Gastroesophageal sphincter (tissue), 4 donors: ENCODE measurements around the gene MEGF8. TPM values are rescaled to one million over a fixed set of nuclear protein-coding genes. Genes with fewer than 3 reads are reported as not detected.
"Not testable (repeated sequence)": the region's sequence is repeated elsewhere in the genome, so short reads cannot be mapped to it uniquely, and the experiment has no call there.

Experiments
- ATAC-seq: fragments of 150-250 bp; one replicate; pipeline ENCODE4 v1.9.1; 2016; ENCODE audit warnings: mild to moderate bottlenecking, moderate library complexity
- H3K27ac ChIP-seq, 4 donors: fragments of 200-600 bp; sonication (generic) in 3 of 4; 1 replicate in 3 of 4; 2 replicates in 1 of 4; pipeline ENCODE4 v1.5.1; 2016 to 2019
- H3K27me3 ChIP-seq: fragments of 200-600 bp; sonication (generic); one replicate; pipeline ENCODE4 v1.5.1; 2019
- H3K36me3 ChIP-seq, 2 donors: fragments of 200-600 bp; sonication (generic); one replicate each; pipeline ENCODE4 v1.5.1; 2019; ENCODE audit warnings: control low read depth in 1 of 2
- H3K4me1 ChIP-seq, 3 donors: fragments of 200-600 bp; sonication (generic); 1 replicate in 2 of 3; 2 replicates in 1 of 3; pipeline ENCODE4 v1.5.1; 2016 to 2019; ENCODE audit warnings: control low read depth in 2 of 3
- H3K4me3 ChIP-seq, 2 donors: fragments of 200-600 bp; sonication (generic); one replicate each; pipeline ENCODE4 v1.5.1; 2019; ENCODE audit warnings: mild to moderate bottlenecking in 1 of 2, moderate library complexity in 1 of 2
- H3K9me3 ChIP-seq, 3 donors: fragments of 200-600 bp; sonication (generic); one replicate each; pipeline ENCODE4 v1.5.1; 2017 to 2019; ENCODE audit warnings: control low read depth in 2 of 3
- EP300 ChIP-seq: sonication (generic); formaldehyde crosslinking; IDR thresholded peaks from one replicate; pipeline ENCODE4 v1.6.1; 2017; ENCODE audit warnings: antibody characterized with exemption, mild to moderate bottlenecking
- POLR2A ChIP-seq, 2 donors: fragments of 450-650 bp; IDR thresholded peaks; one replicate each; pipeline ENCODE4 v1.6.1; 2017; ENCODE audit warnings: antibody characterized with exemption in 2 of 2, mild to moderate bottlenecking in 2 of 2, moderate library complexity in 1 of 2
- POLR2AphosphoS5 ChIP-seq: sonication (generic); formaldehyde crosslinking; IDR thresholded peaks from one replicate; pipeline ENCODE4 v1.6.1; 2017; ENCODE audit warnings: antibody characterized with exemption
- whole genome bisulfite sequencing, 2 donors: methylation state at CpG; one replicate each; pipeline ENCODE4 v1.1.5; 2018; ENCODE audit warnings: low coverage in 1 of 2; 5-methylcytosine and 5-hydroxymethylcytosine counted together
- total RNA-seq, 4 donors: library from RNA; depleted of rRNA; stranded (reverse); fragments of >200 nt; gene quantifications; one replicate each; pipeline ENCODE4 v1.1.0, GENCODE V29; 2016
- TF ChIP-seq, protein P1 (sequence below), 4 experiments: fragments of 200-600 bp in 2 of 4; fragments of 450-650 bp in 2 of 4; sonication (generic) in 1 of 4; IDR thresholded peaks; one replicate each; pipeline ENCODE4 v1.5.1; 2017 to 2019; ENCODE audit warnings: antibody characterized with exemption in 4 of 4, mild to moderate bottlenecking in 2 of 4, moderate library complexity in 2 of 4

Gene MEGF8
- total RNA-seq, 4 donors from 2014 or later = 13.9 to 44.4 (median 18.1) TPM

- no peak for TF ChIP-seq EP300
- H3K4me3 ChIP-seq = no peak overlapping the region
- H3K9me3 ChIP-seq = no peaks in the 10 kb centered on the region
- peaks cover 0 to 7% (median 0%) of the 10 kb centered on the region in 3 donors for H3K4me1 ChIP-seq
- no peak for ATAC-seq
- H3K27ac ChIP-seq = no peak overlapping the region
- WGBS, 2 donors = 93% methylated on average over 4 of the region's 19 CpGs; no CpG with 5 or more reads in 1 of the 2 donors
- peaks cover 0 to 76% of the 10 kb centered on the region in 2 donors for H3K36me3 ChIP-seq
- no peaks in the 10 kb centered on the region for H3K27me3 ChIP-seq
Measured at GRCh38 chr19:42335971-42336370, 10.5 kb downstream of the MEGF8 start.

GRCh38 chr19:42339126-42339860 is 13.9 kb downstream of the MEGF8 start:
- not testable (repeated sequence) for H3K4me1 ChIP-seq, H3K4me3 ChIP-seq, H3K9me3 ChIP-seq, ATAC-seq, H3K27me3 ChIP-seq, H3K27ac ChIP-seq
- WGBS, 2 donors = 64 to 68% methylated on average over 4 to 5 of the region's 7 CpGs
- H3K36me3 ChIP-seq = peaks cover 0 to 90% of the 10 kb centered on the region in 2 donors

GRCh38 chr19:42339922-42340321 is 14.5 kb downstream of the MEGF8 start:
- not testable (repeated sequence) for H3K4me1 ChIP-seq, ATAC-seq, H3K27ac ChIP-seq, H3K9me3 ChIP-seq, H3K27me3 ChIP-seq, H3K4me3 ChIP-seq
- 96 to 100% methylated on average over 1 to 3 of the region's 4 CpGs for WGBS, 2 donors
- H3K36me3 ChIP-seq = peaks cover 0 to 90% of the 10 kb centered on the region in 2 donors

DNA sequence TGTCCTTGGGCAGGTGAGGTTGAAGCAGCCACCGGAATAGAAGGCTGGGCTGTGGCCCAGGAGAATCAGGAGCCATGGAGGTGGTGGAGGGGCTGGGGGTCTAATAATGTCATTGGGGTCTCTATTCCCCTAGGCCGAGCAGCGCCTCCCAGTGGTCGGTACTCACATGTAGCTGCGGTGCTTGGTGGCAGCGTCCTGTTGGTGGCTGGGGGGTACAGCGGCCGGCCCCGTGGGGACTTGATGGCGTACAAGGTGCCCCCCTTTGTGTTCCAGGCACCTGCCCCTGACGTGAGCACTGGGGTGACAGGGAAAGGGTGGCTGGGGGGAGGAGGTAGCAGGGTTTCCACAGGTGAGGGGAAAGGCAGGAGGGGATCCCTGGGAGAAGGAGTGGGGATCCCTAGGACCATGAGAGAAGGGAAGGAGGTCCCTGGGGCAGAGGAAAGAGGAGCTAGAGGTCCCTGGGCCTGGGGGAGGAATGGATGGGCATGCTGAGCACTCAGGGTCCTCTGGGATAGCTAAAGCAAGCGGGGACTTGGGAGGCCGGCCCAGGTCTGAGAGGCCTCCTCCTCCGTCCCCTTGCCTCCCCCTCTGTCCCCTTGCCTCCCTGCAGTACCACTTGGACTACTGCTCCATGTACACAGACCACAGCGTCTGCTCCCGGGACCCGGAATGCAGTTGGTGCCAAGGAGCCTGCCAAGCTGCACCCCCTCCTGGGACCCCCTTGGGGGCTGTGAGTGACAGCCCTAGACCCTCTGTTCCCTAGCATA is 18.1 kb downstream of the MEGF8 start:
- TF ChIP-seq POLR2AphosphoS5 (no peak), POLR2A (IDR thresholded peaks at IDR 0.05) (no peak), EP300 (no peak)
- TF ChIP-seq, protein P1, sequence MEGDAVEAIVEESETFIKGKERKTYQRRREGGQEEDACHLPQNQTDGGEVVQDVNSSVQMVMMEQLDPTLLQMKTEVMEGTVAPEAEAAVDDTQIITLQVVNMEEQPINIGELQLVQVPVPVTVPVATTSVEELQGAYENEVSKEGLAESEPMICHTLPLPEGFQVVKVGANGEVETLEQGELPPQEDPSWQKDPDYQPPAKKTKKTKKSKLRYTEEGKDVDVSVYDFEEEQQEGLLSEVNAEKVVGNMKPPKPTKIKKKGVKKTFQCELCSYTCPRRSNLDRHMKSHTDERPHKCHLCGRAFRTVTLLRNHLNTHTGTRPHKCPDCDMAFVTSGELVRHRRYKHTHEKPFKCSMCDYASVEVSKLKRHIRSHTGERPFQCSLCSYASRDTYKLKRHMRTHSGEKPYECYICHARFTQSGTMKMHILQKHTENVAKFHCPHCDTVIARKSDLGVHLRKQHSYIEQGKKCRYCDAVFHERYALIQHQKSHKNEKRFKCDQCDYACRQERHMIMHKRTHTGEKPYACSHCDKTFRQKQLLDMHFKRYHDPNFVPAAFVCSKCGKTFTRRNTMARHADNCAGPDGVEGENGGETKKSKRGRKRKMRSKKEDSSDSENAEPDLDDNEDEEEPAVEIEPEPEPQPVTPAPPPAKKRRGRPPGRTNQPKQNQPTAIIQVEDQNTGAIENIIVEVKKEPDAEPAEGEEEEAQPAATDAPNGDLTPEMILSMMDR (IDR thresholded peaks at IDR 0.05) = no peak
- no peak for ATAC-seq
- Histone ChIP-seq H3K36me3 (peaks cover 0 to 85% of the 10 kb centered on the region in 2 donors), H3K4me3 (no peak overlapping the region), H3K27ac (no peak overlapping the region), H3K4me1 (no peaks in the 10 kb centered on the region), H3K9me3 (no peaks in the 10 kb centered on the region), H3K27me3 (no peaks in the 10 kb centered on the region)
- WGBS, 2 donors = 85% methylated on average over 3 of the region's 17 CpGs; no CpG with 5 or more reads in 1 of the 2 donors

GRCh38 chr19:42344336-42344893 is 19.0 kb downstream of the MEGF8 start:
- H3K27ac ChIP-seq = no peak overlapping the region
- no peak for ATAC-seq
- no peaks in the 10 kb centered on the region for H3K9me3 ChIP-seq
- WGBS, 2 donors = 81 to 90% methylated on average over 3 of the region's 18 CpGs
- no peak for TF ChIP-seq EP300
- TF ChIP-seq POLR2AphosphoS5 = no peak
- no peak for TF ChIP-seq POLR2A (IDR thresholded peaks at IDR 0.05)
- TF ChIP-seq, protein P1 (IDR thresholded peaks at IDR 0.05) = no peak
- peaks cover 0 to 88% of the 10 kb centered on the region in 2 donors for H3K36me3 ChIP-seq
- no peaks in the 10 kb centered on the region for H3K4me1 ChIP-seq
- no peak overlapping the region for H3K4me3 ChIP-seq
- no peaks in the 10 kb centered on the region for H3K27me3 ChIP-seq

DNA sequence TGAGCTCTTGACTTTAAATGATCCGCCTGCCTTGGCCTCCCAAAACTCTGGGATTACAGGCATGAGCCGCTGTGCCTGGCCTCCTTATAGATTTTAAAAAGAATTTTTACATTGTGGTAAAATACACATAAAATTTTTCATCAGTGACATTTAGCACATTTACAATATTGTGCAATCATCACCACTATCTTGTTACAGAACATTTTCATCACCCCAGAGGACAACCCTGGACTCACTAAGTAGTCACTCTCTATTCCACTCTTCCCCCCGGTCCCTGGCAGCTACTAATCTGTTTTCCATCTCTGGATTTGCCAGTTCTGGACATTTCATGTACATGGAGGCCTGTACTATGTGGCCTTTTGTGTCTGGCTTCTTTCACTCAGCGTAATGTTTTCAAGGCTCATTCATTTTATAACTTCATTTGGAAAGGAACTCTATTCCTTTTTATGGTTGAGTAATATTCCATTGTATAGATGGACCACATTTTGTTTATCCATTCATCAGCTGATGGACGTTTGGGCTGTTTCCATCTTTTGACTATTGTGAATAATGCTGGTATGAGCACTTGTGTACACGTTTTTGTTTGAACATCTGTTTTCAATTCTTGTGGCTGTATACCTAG is 19.9 kb downstream of the MEGF8 start:
- Histone ChIP-seq H3K4me3 (no peak overlapping the region), H3K4me1 (no peaks in the 10 kb centered on the region), H3K27me3 (no peaks in the 10 kb centered on the region), H3K27ac (no peak overlapping the region), H3K9me3 (no peaks in the 10 kb centered on the region), H3K36me3 (peaks cover 0 to 88% of the 10 kb centered on the region in 2 donors)
- whole genome bisulfite sequencing, 2 donors = 83 to 85% methylated on average over 6 of the region's 6 CpGs
- TF ChIP-seq EP300 = no peak
- TF ChIP-seq POLR2AphosphoS5 = no peak
- no peak for TF ChIP-seq POLR2A (IDR thresholded peaks at IDR 0.05)
- TF ChIP-seq, protein P1 (IDR thresholded peaks at IDR 0.05) = no peak
- ATAC-seq = no peak
